Fibroblast of the aortic adventitia (primary cell): Measurements from ENCODE around the gene DRD1. TPM values are rescaled to one million over a fixed set of nuclear protein-coding genes. Genes with fewer than 3 reads are reported as not detected.

Source experiments
- DNase-seq: peaks from one replicate; pipeline ENCODE4 v3.0.0-alpha.2; 2010; ENCODE audit warnings: low read depth
- H3K4me3 ChIP-seq: 2 replicates; pipeline ENCODE4 v1.5.1; 2011; ENCODE audit warnings: low read depth, mild to moderate bottlenecking, control low read depth, low read length, moderate library complexity
- total RNA-seq: library from RNA; depleted of rRNA; stranded (reverse); fragments of >200 nt; gene quantifications from 2 replicates; pipeline ENCODE4 v1.2.3, GENCODE V29; 2012; ENCODE audit warnings: low replicate concordance
- TF ChIP-seq, protein P1 (sequence below): IDR thresholded peaks from 2 replicates; pipeline ENCODE4 v1.5.1; 2011; ENCODE audit warnings: mild to moderate bottlenecking, low read length, control low read depth, inconsistent platforms; ENCODE audit not compliant: insufficient read depth

DRD1 gene
- total RNA-seq, 1 donor: 0.18 TPM

DNA sequence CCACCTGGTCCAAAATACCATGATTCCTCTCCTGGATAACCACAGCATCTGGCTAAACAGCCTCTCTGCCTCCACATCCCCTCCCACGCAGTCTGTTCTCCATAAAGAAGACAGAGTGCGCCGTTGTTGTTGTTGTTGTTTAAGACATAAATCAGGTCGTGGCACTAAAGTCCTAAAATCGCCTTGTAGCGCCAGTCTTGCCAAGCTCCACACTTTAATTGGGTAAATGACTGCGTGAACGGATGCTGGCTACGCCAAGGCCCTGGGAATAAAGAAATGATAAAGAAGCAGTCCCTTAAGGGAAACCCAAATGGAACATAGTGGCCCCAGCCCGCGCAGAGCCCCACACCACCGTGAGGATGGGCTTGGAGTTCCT, 34.0 kb upstream of the DRD1 start:
- H3K4me3 ChIP-seq: peak overlapping the region; percentile 92
- DNase-seq: no peak
- TF ChIP-seq, protein P1, sequence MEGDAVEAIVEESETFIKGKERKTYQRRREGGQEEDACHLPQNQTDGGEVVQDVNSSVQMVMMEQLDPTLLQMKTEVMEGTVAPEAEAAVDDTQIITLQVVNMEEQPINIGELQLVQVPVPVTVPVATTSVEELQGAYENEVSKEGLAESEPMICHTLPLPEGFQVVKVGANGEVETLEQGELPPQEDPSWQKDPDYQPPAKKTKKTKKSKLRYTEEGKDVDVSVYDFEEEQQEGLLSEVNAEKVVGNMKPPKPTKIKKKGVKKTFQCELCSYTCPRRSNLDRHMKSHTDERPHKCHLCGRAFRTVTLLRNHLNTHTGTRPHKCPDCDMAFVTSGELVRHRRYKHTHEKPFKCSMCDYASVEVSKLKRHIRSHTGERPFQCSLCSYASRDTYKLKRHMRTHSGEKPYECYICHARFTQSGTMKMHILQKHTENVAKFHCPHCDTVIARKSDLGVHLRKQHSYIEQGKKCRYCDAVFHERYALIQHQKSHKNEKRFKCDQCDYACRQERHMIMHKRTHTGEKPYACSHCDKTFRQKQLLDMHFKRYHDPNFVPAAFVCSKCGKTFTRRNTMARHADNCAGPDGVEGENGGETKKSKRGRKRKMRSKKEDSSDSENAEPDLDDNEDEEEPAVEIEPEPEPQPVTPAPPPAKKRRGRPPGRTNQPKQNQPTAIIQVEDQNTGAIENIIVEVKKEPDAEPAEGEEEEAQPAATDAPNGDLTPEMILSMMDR: no peak

DNA sequence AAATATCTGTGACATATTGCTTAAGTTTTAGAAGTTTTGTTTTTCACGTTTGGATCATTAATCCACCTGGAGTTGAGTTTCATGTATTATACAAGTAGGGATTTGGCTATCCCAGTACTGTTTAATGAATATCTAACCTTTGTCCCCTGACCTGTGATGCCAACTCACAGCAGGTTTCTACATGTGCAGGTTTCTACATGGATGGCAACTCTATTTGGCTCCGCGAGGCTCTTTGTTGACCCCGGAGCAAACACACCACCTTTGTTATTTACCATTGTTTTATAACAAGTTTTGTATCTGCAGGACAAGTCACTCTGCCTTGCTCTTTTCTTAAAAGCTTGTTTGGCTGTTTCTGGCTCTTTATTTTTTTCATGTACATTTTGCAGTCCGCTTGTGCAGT, 33.5 kb upstream of the DRD1 start:
- no peak for DNase-seq
- TF ChIP-seq, protein P1: no peak
- H3K4me3 ChIP-seq: no peak overlapping the region

DNA sequence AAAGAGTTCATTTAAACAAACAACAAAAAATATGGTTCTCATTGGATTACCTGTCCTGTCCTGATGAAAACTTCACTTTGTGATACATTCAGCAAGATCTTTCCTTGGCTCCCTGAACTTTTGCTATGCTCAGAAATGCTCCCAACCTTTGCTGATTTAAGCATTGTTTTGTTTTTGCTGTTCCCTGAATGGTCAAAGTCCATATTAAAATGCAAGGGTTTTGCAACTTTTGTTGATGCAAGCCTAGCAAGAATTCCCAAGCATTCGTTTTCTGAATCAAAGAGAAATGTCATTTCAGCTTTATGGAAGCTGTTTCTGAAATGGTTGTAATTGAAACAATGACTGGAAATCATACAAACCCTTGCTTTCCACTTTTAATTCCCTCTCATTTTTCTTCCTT, 31.3 kb upstream of the DRD1 start:
- H3K4me3 ChIP-seq: no peak overlapping the region
- TF ChIP-seq, protein P1: no peak
- no peak for DNase-seq

DNA sequence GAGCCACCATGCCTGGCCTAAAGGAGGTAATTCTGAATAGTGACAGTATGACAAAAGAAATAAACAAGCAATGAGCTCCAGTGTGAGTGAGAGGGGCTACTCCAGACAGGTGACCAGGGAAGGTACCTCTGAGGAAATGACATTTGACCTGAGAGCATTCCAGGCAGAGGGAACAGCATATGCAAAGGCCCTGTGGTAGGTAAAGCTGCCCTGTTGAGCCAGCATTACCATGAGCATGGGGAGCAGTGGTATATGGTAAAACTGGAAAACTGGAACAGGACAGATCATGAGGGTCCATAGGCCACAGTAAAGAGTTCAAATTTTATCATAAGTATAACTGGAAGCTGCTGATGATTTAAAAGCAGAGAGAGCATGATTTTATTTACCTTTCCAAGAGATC, 28.4 kb upstream of the DRD1 start:
- TF ChIP-seq, protein P1: no peak
- H3K4me3 ChIP-seq: no peak overlapping the region
- no peak for DNase-seq

DNA sequence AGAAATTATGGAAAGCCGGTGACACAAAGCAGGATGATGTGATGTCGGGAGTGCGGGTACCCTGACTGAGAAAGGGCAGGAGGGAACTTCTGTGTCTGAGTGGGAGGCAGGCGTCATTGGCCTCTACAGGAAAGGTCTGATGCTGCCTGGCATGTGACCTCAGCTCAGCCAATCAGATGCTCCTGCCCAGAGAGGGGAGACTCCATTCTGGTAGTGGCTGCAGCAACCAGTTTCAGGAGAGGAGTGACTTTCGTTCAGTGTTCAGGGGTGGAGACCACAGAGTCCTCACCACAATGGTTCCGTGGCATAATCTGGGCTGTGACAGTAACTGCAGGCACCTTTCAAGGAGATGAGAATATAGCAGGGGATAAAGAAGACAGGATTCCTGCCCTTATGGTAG, 27.6 kb upstream of the DRD1 start:
- TF ChIP-seq, protein P1: no peak
- no peak overlapping the region for H3K4me3 ChIP-seq
- DNase-seq: no peak

DNA sequence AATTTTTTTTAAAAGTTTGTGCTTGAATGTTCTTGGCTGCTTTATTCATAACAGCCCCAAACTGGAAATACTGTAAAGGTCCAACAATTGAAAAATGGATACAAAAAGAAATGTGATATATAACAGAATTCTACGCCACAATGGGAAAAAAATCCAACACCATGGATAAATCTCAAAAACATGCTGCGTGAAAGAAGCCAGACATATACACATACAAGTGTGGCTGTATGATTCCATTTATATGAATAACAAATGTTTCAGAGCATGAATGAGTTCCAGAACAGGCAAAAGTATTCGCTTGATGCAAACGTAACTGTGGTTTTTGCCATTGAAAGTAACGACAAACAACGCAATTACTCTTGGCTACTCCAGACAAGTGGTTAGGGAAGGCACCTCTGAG, 27.2 kb upstream of the DRD1 start:
- TF ChIP-seq, protein P1: no peak
- no peak overlapping the region for H3K4me3 ChIP-seq
- DNase-seq: no peak

DNA sequence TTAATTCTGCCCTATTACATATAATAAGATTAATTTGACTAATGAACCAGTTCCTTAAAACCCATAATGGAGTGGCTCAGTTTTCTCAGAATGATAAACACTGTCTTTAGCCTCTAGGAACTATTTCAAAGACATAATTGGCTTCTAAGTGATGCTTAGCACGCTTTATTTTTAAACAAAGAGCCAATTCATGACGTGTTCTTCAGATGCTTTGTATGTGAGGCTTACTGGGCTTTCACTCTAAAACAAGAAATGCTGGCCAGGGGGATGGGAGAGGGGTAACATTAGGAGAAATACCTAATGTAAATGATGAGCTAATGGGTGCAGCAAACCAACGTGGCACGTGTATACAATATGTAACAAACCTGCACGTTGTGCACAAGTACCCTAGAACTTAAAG, 26.8 kb upstream of the DRD1 start:
- H3K4me3 ChIP-seq: no peak overlapping the region
- TF ChIP-seq, protein P1: no peak
- DNase-seq: peak; percentile 4
